ES-I3 (cell line): ENCODE measurements around the gene PRR20C.
"Not testable (repeated sequence)": the region's sequence is repeated elsewhere in the genome, so short reads cannot be mapped to it uniquely, and the experiment has no call there.

ENCODE experiments used
- H3K36me3 ChIP-seq: 2 replicates; pipeline ENCODE4 v1.6.1; 2013; ENCODE audit warnings: mild to moderate bottlenecking, low read length, control low read depth, moderate library complexity; ENCODE audit not compliant: insufficient read depth
- H3K4me1 ChIP-seq: 2 replicates; pipeline ENCODE4 v1.6.1; 2013; ENCODE audit warnings: mild to moderate bottlenecking, control low read depth, low read length; ENCODE audit not compliant: insufficient read depth
- H3K9ac ChIP-seq: 2 replicates; pipeline ENCODE4 v1.6.1; 2013; ENCODE audit warnings: low read depth, mild to moderate bottlenecking, low read length, moderate library complexity
- H3K9me3 ChIP-seq: 2 replicates; pipeline ENCODE4 v1.6.1; 2013; ENCODE audit warnings: mild to moderate bottlenecking, low read length, moderate library complexity; ENCODE audit not compliant: control insufficient read depth, insufficient read depth

The PRR20C gene

GRCh38 chr13:57153761-57154160 lies at the start of gene PRR20C:
PRR20C (plus strand) TSS chr13:57154061; CDS start chr13:57154448, 387 bp downstream.
- H3K4me1 ChIP-seq, H3K36me3 ChIP-seq, H3K9me3 ChIP-seq, H3K9ac ChIP-seq: not testable (repeated sequence)

GRCh38 chr13:57114945-57115344 lies 38.9 kb upstream of the PRR20C start:
- Histone ChIP-seq H3K4me1 (no peaks in the 10 kb centered on the region), H3K36me3 (no peaks in the 10 kb centered on the region), H3K9me3 (no peaks in the 10 kb centered on the region), H3K9ac (no peak overlapping the region)

GRCh38 chr13:57123681-57124080 lies 30.2 kb upstream of the PRR20C start:
- Histone ChIP-seq H3K36me3 (no peaks in the 10 kb centered on the region), H3K4me1 (no peaks in the 10 kb centered on the region), H3K9me3 (no peaks in the 10 kb centered on the region), H3K9ac (no peak overlapping the region)

- no peaks in the 10 kb centered on the region for H3K36me3 ChIP-seq
- H3K4me1 ChIP-seq = no peaks in the 10 kb centered on the region
- no peak overlapping the region for H3K9ac ChIP-seq
- H3K9me3 ChIP-seq = no peaks in the 10 kb centered on the region
These were observed 25.0 kb upstream of the PRR20C start for GRCh38 chr13:57128909-57129308.

DNA sequence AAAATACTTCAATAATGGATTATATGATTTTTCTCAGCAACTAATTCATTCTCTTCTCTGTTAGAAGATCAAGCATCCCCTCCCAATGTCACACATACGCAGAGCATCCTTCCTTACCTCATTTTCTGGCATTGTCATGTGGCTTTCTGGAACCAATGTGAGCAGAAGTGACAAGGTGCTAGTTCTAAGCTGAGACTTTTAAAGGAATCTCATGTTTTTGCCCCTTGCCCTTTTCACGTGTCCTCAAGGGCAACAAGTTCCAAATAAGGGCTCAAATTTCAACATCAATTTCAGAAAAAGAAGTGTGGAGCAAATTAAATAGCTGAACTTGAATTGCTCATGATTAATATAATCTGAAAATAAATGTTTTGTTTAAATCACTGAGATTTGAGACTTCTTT lies 17.8 kb upstream of the PRR20C start:
- Histone ChIP-seq H3K9ac (no peak overlapping the region), H3K4me1 (no peaks in the 10 kb centered on the region), H3K9me3 (no peaks in the 10 kb centered on the region), H3K36me3 (no peaks in the 10 kb centered on the region)

- Histone ChIP-seq H3K36me3 (no peaks in the 10 kb centered on the region), H3K9ac (no peak overlapping the region), H3K4me1 (no peaks in the 10 kb centered on the region), H3K9me3 (no peaks in the 10 kb centered on the region)
These were observed 16.3 kb upstream of the PRR20C start for GRCh38 chr13:57137585-57137984.

DNA sequence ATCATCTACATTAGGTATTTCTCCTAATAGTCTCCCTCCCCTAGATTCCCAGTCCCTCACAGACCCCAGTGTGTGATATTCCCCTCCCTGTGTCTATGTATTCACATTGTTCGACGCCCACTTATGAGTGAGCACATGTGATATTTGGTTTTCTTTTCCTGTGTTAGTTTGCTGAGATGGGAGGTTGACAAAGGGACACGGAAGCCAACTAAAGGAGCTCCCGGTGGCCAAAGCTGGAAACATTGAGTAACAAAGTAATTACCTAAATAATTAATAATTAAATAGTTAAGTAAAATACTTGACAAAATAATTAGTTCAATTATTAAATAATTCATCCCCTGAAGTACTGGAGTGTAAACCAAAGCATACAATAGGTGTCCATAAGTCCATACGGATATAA lies 14.9 kb upstream of the PRR20C start:
- H3K9me3 ChIP-seq = no peaks in the 10 kb centered on the region
- no peaks in the 10 kb centered on the region for H3K4me1 ChIP-seq
- no peaks in the 10 kb centered on the region for H3K36me3 ChIP-seq
- H3K9ac ChIP-seq = no peak overlapping the region

- H3K9ac ChIP-seq, H3K9me3 ChIP-seq, H3K36me3 ChIP-seq, H3K4me1 ChIP-seq: not testable (repeated sequence)
These were observed 14.1 kb upstream of the PRR20C start for GRCh38 chr13:57139781-57140180.

GRCh38 chr13:57140235-57140968 lies 13.5 kb upstream of the PRR20C start, which contains the start of gene PRR20A:
PRR20A (plus strand) TSS chr13:57140918; CDS start chr13:57141305, 387 bp downstream.
- not testable (repeated sequence) for H3K36me3 ChIP-seq, H3K9me3 ChIP-seq, H3K9ac ChIP-seq, H3K4me1 ChIP-seq

- not testable (repeated sequence) for H3K9ac ChIP-seq
These were observed 6.7 kb upstream of the PRR20C start, which contains the start of gene PRR20B for GRCh38 chr13:57147188-57147587. PRR20B (plus strand) TSS chr13:57147488; CDS start chr13:57147875, 387 bp downstream.

DNA sequence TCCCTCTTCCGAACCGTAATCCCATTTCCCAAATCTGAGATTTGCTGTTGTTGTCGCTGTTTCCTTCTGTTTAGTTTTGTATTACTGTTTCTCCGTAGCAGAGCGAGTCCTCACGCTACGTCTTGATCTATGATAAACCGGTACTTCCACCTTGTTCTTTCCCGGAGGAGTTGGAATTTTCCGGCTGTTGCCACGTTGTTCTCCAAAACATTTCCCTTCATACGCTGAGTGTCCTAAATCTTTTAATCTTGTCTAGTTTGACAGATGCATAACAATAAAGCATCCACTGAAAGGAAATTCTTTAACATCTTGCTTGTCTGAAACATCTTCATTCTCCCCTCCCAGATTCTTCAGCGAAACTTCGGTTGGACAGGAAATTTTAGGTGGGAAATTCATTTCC lies 5.8 kb upstream of the PRR20C start:
- H3K9me3 ChIP-seq, H3K9ac ChIP-seq, H3K36me3 ChIP-seq, H3K4me1 ChIP-seq: not testable (repeated sequence)

More at GRCh38 chr13:57147188-57147587, 6.7 kb upstream of the PRR20C start, which contains the start of gene PRR20B:
- H3K9me3 ChIP-seq, H3K36me3 ChIP-seq, H3K4me1 ChIP-seq: not testable (repeated sequence)

DNA sequence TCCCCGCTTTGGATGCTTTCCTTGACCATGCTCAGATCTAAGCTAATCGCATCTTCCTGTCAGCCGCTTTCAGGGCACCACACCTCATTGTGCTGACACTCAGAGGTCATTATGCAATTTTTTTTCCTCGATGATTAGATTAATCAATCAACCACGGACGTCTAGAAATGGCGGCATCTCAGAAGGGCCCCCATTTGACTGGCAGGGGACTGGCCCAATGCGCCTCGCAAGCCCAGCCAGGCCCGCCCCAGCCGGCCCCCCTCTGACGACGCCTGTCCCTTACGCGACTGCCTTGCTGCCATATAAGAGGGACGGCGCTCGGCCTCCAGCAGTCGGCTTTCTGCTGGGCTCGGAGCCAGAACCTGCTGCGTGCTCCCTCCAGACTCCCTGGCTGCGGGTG lies 6.5 kb downstream of the PRR20C start, which contains the start of gene PRR20D:
PRR20D (plus strand) TSS at position 301 of the 400 bp plus-strand sequence. CDS start 387 bp downstream, outside the sequence.
- H3K9me3 ChIP-seq, H3K9ac ChIP-seq, H3K4me1 ChIP-seq, H3K36me3 ChIP-seq: not testable (repeated sequence)

- H3K9me3 ChIP-seq, H3K9ac ChIP-seq, H3K36me3 ChIP-seq, H3K4me1 ChIP-seq: not testable (repeated sequence)
These were observed 13.0 kb downstream of the PRR20C start, which contains the start of gene PRR20E for GRCh38 chr13:57166897-57167296. PRR20E (plus strand) TSS chr13:57167197; CDS start chr13:57167584, 387 bp downstream.

DNA sequence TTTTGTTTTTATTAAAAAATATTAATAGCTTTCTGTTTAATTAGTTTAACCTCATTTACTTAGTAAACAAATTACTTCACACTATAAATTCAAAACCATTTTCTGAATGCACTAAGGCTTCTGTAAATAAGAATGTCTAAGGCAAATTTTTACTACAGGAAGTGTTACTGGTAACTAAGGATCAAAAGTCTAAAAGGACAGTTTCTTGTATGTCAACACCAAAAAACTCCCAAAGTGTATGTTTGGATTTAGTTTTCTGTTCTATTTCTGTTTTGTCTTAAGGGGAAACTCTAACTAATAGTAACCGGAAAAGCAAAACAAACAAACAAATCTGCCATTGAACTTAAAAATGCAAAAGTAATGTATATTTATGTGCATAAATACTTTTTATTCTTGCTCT lies 37.8 kb downstream of the PRR20C start:
- Histone ChIP-seq H3K4me1 (no peaks in the 10 kb centered on the region), H3K36me3 (no peaks in the 10 kb centered on the region), H3K9me3 (no peaks in the 10 kb centered on the region), H3K9ac (no peak overlapping the region)
